GM21717 (cell line): ENCODE measurements around the gene SFRP2.
A peak's percentile ranks its signal among the peaks of the same experiment; 100 is the strongest.

Experiments used
- ATAC-seq: cut with Tn5 transposase; IDR thresholded peaks from one replicate; pipeline ENCODE4 v1.9.1; 2021; ENCODE audit warnings: mild to moderate bottlenecking, moderate library complexity; ENCODE audit not compliant: unreplicated experiment

The SFRP2 gene

DNA sequence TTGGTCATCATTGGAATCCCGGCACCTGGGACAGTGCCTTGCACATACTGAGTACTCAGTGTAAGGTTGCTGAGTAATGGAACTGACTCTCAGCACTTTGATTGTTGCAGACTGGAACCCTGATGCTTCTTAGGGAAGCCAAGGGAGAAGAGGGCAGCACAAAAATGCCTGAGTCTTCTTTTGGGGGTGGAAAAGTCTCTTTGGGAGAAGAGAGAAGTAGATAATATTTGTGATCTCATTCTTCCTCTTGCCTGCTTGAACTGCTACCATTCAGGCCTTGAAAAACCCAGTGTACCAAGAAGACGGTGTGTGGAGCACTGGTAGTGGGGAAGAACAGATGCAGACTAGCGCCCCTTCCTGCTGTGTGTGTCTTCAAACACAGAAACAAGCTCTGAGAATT, 12.3 kb downstream of the SFRP2 start:
- ATAC-seq, result no peak

DNA sequence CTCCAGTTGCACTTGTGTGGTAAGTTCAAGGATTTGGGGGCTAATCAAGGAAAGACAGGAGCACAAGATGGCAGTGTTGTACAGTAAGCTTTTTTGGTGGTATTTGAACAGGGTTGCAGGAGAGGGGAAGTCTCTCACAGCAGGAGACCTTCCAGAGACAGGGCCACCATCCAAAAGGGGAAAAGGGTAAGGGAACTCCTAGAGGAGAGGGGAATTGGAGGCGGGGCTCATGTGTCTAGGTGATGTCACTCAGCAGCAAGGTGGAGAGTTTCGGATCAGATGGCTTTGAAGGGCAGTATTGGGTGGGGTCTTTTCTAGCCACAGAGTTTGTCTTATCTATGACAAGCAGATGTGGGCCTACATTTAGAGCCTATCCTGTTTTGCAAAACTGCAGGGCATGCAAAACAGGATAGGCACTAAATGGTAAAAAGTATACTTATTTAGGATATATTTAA, 15.6 kb downstream of the SFRP2 start:
- ATAC-seq, result no peak

DNA sequence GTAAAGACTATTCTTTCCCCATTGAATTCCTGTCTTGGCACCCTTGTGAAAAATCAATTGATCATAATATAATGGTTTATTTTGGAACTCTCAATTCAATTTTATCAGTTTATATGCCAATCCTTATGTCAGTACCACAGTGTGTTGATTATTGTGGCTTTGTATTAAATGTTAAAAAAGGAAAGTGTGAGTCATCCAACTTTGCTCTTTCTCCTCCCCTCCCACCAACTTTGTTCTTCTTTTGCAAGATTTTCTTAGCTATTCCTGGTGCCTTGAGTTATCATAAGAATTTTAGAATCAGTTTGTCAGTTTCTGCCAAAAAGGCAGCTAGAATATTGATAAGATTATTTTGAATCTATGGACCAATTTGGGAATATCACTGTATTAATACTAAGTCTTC, 17.8 kb downstream of the SFRP2 start:
- no peak for ATAC-seq

DNA sequence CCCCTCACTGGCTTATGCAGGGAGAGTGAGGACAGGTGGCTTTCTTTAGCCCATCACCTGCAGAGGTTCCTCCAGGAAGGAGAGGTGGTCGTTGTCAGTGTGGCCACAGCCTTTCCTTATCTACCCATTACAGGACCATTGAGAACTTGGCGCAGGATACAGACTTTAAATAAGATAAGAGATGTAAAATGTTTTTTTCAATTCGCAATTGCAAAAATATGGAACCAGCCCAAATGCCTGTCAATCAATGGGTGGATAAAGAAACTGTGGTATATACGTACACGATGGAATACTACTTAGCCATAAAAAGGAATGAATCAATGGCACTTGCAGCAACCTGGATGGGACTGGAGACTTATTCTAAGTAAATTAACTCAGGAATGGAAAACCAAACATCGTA, 22.1 kb downstream of the SFRP2 start:
- ATAC-seq, result no peak

DNA sequence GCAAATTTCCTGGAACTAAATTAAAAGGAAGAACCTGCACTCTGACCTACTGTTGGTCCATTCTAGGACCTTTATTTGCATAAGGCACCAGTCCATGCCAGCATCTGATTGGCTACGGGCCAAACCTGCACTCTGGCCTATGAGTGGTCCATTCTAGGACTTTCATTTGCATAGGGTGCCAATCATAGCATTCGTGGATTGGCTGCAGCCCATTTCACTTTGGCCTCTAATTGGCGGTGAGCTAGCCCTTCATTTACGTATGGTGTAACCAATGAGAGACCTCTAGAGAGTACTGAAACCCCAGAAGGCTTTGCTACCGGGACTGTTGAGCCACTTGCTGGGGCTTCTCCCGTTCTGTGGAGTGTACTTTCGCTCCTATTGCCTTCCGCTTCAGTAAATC, 23.0 kb downstream of the SFRP2 start:
- ATAC-seq, result no peak

DNA sequence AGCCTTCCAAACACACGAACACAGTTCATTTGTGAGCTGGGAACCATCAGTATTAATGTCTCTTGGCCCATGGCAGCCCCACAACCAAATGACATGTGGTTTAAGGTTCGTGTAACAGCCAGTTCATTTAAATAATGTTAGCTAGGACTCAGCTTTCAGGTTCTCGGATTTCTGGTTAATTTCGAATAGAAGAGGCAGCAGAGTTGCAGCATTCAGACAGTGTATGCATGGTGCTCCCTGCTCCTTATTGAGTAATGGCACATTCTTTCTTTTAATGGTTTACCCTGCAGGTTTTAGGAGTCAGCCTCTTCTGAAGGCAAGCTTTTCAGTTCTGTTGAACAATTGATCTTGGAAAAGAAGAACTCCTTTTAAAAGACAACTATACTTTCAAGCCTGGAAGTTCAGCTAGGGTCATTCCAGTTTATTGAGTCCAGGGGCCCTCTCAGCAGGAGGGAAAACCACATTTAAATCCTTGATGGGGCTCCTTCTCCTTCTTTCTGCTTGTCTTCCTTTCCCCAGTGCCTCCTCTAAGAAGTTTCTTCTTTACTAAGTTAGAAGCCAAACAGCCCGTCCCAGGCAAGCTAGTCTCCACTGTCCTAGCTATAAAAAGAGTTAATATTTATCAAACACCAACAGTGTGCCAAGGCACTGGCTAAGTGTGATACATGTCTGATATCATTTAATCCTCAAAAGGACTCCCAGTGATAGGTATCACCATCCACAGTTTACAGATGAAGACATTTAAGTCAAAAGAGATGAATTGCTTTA, 24.1 kb downstream of the SFRP2 start:
- no peak for ATAC-seq

DNA sequence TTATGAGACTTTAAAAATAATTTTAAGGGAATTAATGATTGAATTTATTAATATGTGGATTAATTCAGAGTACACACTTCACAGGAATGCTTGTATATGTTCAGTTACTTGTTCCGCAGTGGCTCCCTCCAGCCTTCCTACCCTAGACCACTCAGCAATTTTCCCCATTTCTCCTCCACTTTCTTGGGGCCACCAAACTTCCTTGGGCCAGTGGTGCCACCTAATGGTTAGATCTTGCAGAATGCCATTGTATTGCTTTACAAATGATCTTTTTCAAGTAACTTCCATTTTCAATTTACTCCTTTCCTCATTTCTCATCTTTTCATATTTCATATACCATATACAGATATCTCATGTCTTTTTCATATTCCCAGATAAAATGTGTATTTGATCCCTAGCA, 25.5 kb downstream of the SFRP2 start:
- no peak for ATAC-seq

DNA sequence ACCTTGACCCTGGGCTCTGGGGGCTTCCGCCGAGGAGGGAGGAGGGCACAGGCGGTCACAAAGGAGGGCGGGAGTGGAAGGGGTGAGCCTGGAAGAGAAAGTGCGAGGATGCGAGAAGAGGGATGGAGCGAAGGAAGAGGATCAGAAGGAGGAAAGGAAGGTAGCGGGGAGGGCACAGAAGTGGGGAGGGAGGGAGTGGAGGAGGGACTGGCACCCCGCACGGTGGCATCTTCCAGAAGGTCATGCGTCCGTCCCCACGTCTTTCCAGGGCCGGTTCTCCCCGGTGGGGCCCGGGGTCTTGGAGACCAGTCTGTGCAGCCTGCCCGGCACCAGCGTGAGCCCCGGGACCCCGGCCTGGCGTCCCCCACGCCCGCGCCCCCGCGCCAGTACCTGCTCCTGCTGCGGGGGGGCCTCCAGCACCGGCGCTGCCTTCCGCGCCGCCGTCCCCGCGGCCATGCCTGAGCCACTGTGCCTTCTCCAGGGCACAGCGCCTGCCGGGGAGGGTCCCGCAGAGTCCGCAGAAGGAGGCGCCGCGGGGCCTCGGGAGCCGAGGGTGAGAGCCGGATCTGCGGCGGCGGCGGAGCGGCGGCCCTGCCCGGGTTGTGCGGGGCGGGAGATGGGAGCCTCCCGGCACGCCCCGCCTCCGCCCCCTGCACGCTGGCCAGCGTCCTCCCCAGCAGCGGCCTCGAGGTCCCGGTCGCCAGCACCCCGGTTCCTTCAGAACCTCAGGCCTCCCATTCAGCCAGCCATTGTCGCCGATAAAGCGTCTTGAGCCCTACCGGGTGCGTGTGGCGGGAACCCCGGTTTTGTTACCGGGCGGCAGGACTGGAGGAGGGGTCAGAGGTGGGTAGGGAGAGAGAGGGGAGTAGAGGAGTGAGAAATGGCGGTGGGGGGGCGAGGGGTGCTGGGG, 29.2 kb downstream of the SFRP2 start, which contains the start of gene RNF175:
Gene RNF175 (minus strand): TSS at position 618 of the 910 bp plus-strand sequence. CDS start 162 bp downstream, at position 456.
- no peak for ATAC-seq

DNA sequence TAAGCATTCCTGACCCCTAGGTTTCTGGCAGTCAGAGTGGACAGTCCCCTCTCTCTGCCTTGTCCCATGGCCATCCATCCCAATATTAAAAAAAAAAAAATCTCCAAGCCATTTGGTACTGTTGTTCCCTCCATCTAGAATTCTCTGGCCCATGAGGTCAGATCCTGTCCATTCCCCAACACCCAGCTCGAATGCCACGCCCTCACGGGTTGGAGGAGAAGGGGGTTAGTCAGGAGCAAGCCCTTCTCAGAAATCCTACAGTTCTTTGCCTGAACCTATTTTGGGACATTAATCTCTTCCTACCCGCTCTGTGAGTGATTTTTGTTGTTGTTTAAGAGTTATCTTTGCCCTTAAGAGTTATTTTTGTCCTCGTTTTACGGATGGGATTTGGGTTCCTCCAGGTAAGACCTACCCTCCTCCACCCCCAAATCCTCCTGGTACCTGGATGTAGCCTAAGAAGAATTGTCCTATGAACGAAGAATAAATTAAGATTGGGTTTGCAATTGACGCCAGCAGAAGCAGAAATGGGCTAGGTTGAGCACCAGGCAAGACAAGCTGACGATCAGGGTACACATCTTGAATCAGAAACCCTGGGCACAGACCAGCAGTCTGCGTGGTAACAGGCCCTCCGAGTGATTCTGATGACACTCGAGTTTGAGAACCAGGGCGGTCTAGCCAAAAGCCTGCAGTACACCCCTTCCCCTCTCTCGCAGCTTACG, 30.0 kb downstream of the SFRP2 start:
- ATAC-seq, result no peak

DNA sequence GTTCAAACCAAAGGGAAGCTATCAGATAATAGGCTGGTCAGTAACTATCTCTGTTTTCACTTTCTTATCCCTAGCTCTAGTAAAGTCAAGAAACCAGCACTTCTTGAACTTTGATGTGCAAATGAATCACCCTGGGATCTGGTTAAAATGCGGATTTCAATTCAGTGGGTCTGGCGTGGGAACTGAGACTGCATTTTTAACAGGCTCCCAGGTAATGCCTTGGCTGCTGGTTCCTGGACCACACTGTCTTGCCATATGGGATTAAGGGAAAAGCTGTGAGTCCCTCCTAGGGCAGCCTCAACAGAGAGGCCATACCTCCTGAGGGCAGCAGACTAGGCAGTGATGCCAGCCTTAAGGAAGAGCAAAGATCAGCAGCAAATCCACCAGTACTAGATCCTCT, 30.7 kb downstream of the SFRP2 start:
- ATAC-seq, result no peak

DNA sequence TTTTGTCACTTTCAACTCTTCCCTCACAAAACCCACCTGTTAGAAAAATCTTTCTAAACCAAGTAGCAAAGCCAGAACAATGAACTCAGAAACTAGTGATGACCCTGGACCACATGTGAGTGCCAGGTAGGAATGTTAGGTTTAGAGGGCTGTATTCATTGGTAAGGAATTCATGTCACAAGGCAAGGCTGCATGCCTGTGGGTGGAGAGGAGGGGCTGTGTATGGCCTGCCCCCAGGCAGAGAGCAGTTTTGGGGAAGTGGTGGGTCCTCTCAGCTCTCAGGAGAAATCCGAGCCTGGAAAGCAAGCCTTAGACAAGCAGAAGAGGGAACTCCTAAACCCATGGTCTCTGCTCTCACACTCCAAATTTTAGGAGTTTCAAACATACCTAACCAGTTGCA, 31.5 kb downstream of the SFRP2 start:
- no peak for ATAC-seq

DNA sequence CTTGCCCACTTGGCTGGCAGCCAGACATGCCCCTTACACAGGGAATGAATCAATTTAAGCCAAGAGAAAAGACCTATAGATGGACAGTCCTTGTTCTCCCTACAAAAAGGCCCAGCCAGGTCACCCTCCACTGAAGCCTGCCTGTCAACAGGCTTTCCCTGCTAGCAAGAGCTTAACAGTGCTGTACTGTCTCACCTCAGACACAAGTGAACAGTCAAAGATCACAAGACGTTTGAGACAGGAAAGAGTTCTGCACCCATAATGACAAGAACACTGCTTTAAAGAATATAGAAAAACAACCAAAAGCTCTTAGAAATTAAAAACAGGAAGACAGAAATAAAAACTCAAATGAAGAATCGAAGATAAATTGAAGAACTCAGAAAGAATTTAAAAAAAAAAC, 33.7 kb downstream of the SFRP2 start:
- no peak for ATAC-seq

DNA sequence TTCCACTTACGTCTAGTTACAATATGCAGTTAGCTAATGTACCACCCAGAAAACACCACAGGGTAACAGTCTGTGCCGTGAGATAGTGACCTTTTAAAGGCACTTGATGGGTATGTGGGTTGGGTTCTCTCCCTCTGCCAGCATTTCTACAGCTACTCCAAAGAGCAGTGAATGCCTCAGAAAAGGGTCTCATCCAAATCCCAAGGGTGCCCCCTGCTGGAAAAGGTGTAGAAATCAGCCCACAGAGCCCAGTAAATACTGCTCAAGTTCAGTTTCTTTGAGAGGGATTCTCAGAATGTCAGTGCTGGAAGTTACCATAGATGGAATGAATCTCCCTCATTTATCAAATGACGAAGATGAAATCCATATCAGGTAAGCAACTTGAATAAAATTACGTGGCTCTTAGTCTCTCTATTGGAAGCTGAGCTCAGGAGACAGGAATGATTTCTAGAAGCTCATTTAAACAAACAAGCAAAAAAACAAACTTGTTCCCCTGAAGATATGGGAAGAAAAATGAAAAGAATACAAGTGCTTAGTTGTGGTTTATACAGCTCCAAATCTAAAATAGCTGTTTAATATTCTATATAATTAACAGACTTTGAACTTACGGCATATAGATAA, 38.6 kb downstream of the SFRP2 start:
- peak; percentile 88 for ATAC-seq

DNA sequence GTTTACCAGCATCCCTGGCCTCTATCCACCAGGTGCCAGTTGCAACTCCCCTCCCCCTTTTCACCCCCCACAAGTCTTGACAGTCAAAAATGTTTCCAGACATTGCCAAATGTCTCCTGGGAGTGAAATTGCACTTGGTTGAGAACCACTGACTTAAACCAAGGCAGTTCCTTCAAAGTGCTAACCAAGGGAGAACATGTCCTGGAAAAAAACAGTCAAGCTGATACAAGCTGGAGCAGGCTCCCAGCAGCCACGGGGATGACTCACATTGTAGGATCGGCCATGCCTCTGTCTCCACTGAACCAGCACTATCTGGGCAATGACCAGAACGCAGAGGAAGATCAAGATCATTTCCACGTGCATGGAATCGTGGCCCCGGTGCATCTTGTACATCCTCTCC, 40.5 kb downstream of the SFRP2 start:
- ATAC-seq, result no peak

DNA sequence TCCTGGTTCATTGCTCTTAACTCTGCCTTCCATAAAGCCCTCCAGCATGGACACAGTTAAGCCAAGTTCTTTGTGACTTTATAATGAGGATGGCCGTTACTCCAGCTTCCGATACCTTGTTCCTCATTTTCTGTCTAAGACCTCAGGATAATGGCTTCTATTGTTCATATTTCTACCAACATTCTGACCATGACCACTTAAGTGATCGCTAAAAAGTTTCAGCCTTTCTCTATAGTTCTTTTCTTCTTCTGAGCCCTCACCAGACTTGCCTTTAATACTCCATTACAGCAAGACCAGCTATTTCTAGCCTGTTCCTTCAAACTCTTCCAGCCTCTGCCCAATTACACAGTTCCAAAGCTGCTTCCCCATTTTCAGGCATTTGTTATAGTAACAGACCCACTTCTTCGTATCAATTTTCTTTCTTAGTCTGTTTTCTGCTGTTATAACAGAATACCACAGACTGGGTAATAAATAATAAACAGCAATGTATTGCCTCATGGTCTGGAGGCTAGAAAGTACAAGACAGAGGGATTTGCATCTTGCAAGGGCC, 41.4 kb downstream of the SFRP2 start:
- no peak for ATAC-seq

DNA sequence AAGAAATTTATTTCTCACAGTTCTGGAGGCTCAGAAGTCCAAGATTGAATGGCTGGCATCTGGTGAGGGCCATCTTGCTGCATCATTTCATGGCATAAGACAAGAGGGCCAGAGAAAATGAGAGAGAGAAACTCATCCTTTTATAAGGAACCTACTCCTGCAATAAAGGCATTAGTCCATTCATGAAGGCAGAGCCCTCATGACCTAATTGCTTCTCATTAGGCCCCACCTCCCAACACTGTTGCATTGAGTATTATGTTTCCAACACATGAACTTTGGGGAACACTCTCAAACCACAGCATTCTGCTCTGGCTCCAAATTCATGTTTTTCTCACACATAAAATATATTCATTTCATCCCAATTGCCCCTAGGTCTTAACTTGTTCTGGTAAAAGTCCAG, 43.2 kb downstream of the SFRP2 start:
- ATAC-seq, result no peak

DNA sequence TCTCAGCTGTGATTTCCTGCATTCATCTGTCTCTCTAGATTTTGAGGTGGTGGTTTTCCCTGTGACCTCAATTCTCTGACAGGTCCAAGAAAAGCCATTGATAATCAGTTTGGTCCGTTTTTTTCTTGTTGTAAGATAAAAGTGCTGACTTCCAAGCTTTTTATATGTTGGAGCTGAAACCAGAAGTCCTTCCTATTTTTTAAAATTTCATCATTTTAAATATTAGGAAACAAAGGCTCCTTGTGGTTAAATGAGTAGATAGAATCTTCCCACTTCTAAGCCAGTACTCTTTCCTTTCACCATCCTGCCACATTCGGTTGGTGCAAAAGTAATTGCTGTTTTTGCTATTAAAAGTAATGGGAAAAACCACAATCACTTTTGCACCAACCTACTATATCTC, 47.3 kb downstream of the SFRP2 start:
- no peak for ATAC-seq

DNA sequence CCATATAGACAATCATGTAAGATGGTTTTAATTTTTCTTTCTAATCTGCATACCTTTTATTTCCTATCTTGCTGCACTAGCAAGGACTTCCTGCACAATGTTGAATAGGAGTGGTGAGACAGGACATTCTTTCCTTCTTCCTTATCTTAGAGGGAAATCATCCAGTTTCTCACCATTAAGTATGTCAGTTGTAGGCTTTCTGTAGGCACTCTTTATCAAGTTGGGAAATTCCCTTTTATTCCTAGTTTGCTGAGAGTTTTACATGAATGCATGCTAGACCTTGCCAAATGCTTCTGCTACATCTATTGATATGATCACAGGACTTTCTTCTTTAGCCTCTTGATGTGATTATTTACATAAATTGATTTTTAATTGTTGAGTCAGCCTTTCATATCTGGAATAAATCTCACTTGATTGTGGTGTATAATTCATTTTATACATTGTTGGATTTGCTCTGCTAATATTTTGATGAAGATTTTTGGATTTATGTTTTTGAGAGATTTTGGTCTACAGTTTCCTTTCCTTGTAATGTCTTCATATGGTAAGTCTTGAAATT, 52.9 kb downstream of the SFRP2 start:
- no peak for ATAC-seq

DNA sequence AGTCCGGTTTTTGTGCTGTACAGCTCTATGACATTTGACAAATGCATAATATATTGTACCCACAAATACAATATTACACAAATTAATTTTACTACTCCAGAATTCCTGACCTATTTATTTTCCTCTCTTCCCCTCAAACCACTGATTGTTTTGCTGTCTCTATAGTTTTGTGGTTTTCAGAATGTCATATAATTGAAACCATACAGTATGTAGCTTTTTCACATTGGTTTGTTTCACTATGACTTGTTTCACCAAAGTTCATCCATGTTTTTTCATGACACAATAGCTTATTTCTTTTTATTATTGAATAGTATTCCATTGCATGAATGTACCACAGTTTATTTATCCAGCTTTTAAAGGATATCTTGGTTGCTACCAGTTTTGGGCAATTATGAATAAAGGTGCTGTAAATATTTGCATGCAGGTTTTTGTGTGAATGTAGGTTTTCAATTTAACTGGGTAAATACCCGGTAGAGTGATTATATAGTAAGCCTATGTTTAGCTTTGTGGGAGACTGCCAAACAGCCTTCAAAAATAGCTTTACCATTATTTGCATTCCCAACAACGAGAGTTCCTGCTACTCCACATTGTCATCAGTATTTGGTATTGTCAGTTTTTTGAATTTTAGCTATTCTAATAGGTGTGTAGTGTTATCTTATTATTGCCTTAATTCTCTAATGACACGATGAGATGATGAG, 55.0 kb downstream of the SFRP2 start:
- ATAC-seq, result peak; percentile 65

DNA sequence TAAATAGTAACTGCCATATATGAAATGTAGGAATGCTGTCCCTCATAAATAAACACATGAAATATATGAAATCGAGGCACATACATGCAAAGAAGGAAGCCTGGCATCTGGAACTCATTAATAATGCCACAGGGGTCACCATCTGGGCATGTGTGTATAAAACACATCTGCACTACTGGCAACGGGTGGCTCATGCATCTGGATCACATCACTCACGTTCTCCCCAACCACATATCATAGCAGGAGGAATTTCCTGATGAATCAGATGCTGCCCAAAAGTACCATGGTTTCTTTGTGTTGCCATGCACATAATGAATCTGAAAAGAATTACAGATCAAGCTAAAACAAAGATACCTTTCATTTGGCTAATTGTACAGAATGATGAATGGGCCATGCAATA, 57.6 kb downstream of the SFRP2 start:
- no peak for ATAC-seq
